A549 (cell line): ENCODE data around the gene CRYBA4. TPM values are rescaled to one million over a fixed set of nuclear protein-coding genes. Genes with fewer than 3 reads are reported as not detected.

Source experiments
- ATAC-seq, 2 experiments: fragments of 200-7000 bp in 1 of 2; fragments of >200 bp in 1 of 2; cut with Nextera tagmentation in 1 of 2; cut with Tn5 transposase in 1 of 2; 3 replicates each; pipeline versions ENCODE4 v1.8.0 to v1.9.1; 2018 to 2020; ENCODE audit warnings: mild to moderate bottlenecking in 1 of 2, moderate library complexity in 1 of 2
- CTCF ChIA-PET: fragments of 300-600 bp; sonication (Branson Sonifier 250); formaldehyde crosslinking; extraction: SDS; loops from one replicate; lab custom pipeline; 2021; ENCODE audit warnings: antibody characterized with exemption, inconsistent platforms; lab: Yijun Ruan, JAX
- POLR2A ChIA-PET: fragments of 350-600 bp; formaldehyde crosslinking; extraction: SDS; loops from one replicate; lab custom pipeline; 2021; ENCODE audit warnings: antibody characterized with exemption, inconsistent platforms; lab: Yijun Ruan, JAX
- DNase-seq, 2 experiments: peaks; one replicate each; pipeline versions ENCODE4 v3.0.0 to v3.0.0-alpha.2; 2011 to 2016; ENCODE audit warnings: low read depth in 1 of 2, low spot score in 1 of 2
- FAIRE-seq: peaks from 2 replicates; lab custom pipeline; 2011; peaks lifted over from hg19 to GRCh38; lab: Jason Lieb, UNC
- H3K27ac ChIP-seq, 2 experiments: fragments of >200 bp; sonication (Bioruptor Twin); formaldehyde crosslinking; 3 replicates each; pipeline ENCODE4 v1.5.1; 2016 to 2017
- H3K4me1 ChIP-seq: fragments of >200 bp; sonication (Bioruptor Twin); formaldehyde crosslinking; 3 replicates; pipeline ENCODE4 v1.6.1; 2016
- H3K4me2 ChIP-seq: fragments of >200 bp; sonication (Bioruptor Twin); formaldehyde crosslinking; 3 replicates; pipeline ENCODE4 v1.6.1; 2016
- H3K4me3 ChIP-seq: fragments of >200 bp; sonication (Bioruptor Twin); formaldehyde crosslinking; 3 replicates; pipeline ENCODE4 v1.5.1; 2016
- H3K9me3 ChIP-seq: fragments of >200 bp; sonication (Bioruptor Twin); formaldehyde crosslinking; 3 replicates; pipeline ENCODE4 v1.6.1; 2016
- ATOH8 ChIP-seq: fragments of 250-450 bp; sonication (Bioruptor Pico); IDR thresholded peaks from 2 replicates; pipeline ENCODE4 v1.5.0; 2020; ENCODE audit warnings: low read depth, mild to moderate bottlenecking, moderate library complexity
- BHLHE40 ChIP-seq: IDR thresholded peaks from 2 replicates; pipeline ENCODE4 v1.6.1; 2012; ENCODE audit warnings: low read depth, low read length, inconsistent platforms
- ELK1 ChIP-seq: fragments of 150-350 bp; IDR thresholded peaks from 2 replicates; pipeline ENCODE4 v1.6.1; 2014; ENCODE audit warnings: low read depth, mild to moderate bottlenecking, low read length
- EP300 ChIP-seq, 2 experiments: fragments of >200 bp; sonication (Bioruptor Twin); formaldehyde crosslinking; IDR thresholded peaks; 2 replicates in 1 of 2; 3 replicates in 1 of 2; pipeline ENCODE4 v1.6.1; 2016 to 2017
- FOSB ChIP-seq: fragments of 250-450 bp; sonication (Bioruptor Pico); IDR thresholded peaks from 2 replicates; pipeline ENCODE4 v1.5.0; 2020; ENCODE audit warnings: mild to moderate bottlenecking, moderate library complexity
- HDAC2 ChIP-seq: fragments of 200-600 bp; sonication (generic); IDR thresholded peaks from 2 replicates; pipeline ENCODE4 v1.6.1; 2016
- HES2 ChIP-seq: fragments of >200 bp; sonication (Bioruptor Twin); formaldehyde crosslinking; IDR thresholded peaks from 2 replicates; pipeline ENCODE4 v1.6.1; 2016
- HOXB5 ChIP-seq: fragments of 250-450 bp; sonication (Bioruptor Pico); IDR thresholded peaks from 2 replicates; pipeline ENCODE4 v1.5.0; 2020; ENCODE audit warnings: mild to moderate bottlenecking, moderate library complexity
- KDM5A ChIP-seq: fragments of 200-600 bp; sonication (generic); IDR thresholded peaks from 2 replicates; pipeline ENCODE4 v1.6.1; 2016; ENCODE audit warnings: antibody characterized with exemption, mild to moderate bottlenecking
- MAZ ChIP-seq: fragments of 150-350 bp; IDR thresholded peaks from 2 replicates; pipeline ENCODE4 v1.6.1; 2014; ENCODE audit warnings: antibody characterized with exemption, low read depth, low read length, borderline replicate concordance
- MYC ChIP-seq: IDR thresholded peaks from 2 replicates; pipeline ENCODE4 v1.6.1; 2012; ENCODE audit warnings: mild to moderate bottlenecking, inconsistent platforms, low read length, improper control_type of control experiment, borderline replicate concordance
- PHF8 ChIP-seq: fragments of 200-600 bp; sonication (generic); IDR thresholded peaks from 2 replicates; pipeline ENCODE4 v1.6.1; 2016; ENCODE audit warnings: low read depth, mild to moderate bottlenecking, antibody characterized with exemption, moderate library complexity, borderline replicate concordance
- RAD21 ChIP-seq, 2 experiments: fragments of >200 bp in 1 of 2; sonication (Bioruptor Twin) in 1 of 2; formaldehyde crosslinking in 1 of 2; IDR thresholded peaks in 1 of 2; conservative IDR thresholded peaks in 1 of 2; 2 replicates in 1 of 2; 3 replicates in 1 of 2; pipeline ENCODE4 v1.6.1; 2012 to 2018; ENCODE audit warnings: inconsistent platforms in 1 of 2
- RCOR1 ChIP-seq: fragments of 150-350 bp; IDR thresholded peaks from 2 replicates; pipeline ENCODE4 v1.6.1; 2014; ENCODE audit warnings: antibody characterized with exemption, low read length, low read depth
- REST ChIP-seq: fragments of 200-600 bp; sonication (generic); IDR thresholded peaks from 2 replicates; pipeline ENCODE4 v1.6.1; 2016; ENCODE audit warnings: antibody characterized with exemption, mild to moderate bottlenecking, moderate library complexity
- RFX5 ChIP-seq: fragments of 450-650 bp; IDR thresholded peaks from 2 replicates; pipeline ENCODE4 v1.7.1; 2014; ENCODE audit warnings: antibody characterized with exemption, mild to moderate bottlenecking, moderate library complexity
- TP53 ChIP-seq: fragments of 250-450 bp; sonication (Bioruptor Pico); IDR thresholded peaks from 2 replicates; pipeline ENCODE4 v1.5.0; 2021; ENCODE audit warnings: mild to moderate bottlenecking, moderate library complexity
- ZNF302 ChIP-seq: fragments of 250-450 bp; sonication (Bioruptor Pico); IDR thresholded peaks from 2 replicates; pipeline ENCODE4 v1.9.0; 2021; ENCODE audit warnings: inconsistent platforms, mild to moderate bottlenecking, moderate library complexity
- ZSCAN20 ChIP-seq: fragments of 250-450 bp; sonication (Bioruptor Pico); IDR thresholded peaks from 2 replicates; pipeline ENCODE4 v1.8.0; 2022; ENCODE audit warnings: mild to moderate bottlenecking, moderate library complexity
- WGBS: methylation state at CpG from one replicate; pipeline ENCODE4 v1.1.6; 2017; ENCODE audit errors: missing lambda C conversion rate; 5-methylcytosine and 5-hydroxymethylcytosine counted together
- polyA plus RNA-seq, 4 experiments: library from polyadenylated mRNA; depleted of rRNA in 3 of 4; stranded (reverse); fragments of >200 nt; fragmentation: RNase III in 1 of 4; extraction: RNeasy Plus Mini Kit Qiagen cat#74134 plus additional on column Dnase treatment in 1 of 4; gene quantifications; 2 replicates in 3 of 4; 3 replicates in 1 of 4; pipeline ENCODE4 v1.2.3, GENCODE V29; 2011 to 2017

CRYBA4 gene
- polyA plus RNA-seq, 2 of the 4 experiments (the other 2 are of a cell fraction), result not detected

GRCh38 chr22:26577081-26577480 lies 44.7 kb upstream of the CRYBA4 start:
- WGBS, result 87% methylated on average over 7 of the region's 7 CpGs
- TF ChIP-seq MYC (no peak), FOSB (no peak), RFX5 (no peak), ZNF302 (CRISPR knock-in tag) (no peak), HOXB5 (CRISPR knock-in tag) (no peak), EP300 (IDR thresholded peaks at IDR 0.05) (no peak), KDM5A (no peak), RAD21 (conservative IDR thresholded peaks at IDR 0.05 in 1 of 2, IDR thresholded peaks at IDR 0.05 in 1 of 2) (no peak), REST (no peak), PHF8 (no peak)
- Histone ChIP-seq H3K27ac (no peak overlapping the region), H3K4me1 (no peaks in the 10 kb centered on the region), H3K4me3 (no peak overlapping the region), H3K9me3 (no peaks in the 10 kb centered on the region), H3K4me2 (no peak overlapping the region)
- no peak for DNase-seq
- ChIA-PET CTCF (interaction anchor here (0.6 kb wide), 1 partner anchor 1057 kb away, joined by 3 read pairs; no protein-coding TSS in a partner anchor), POLR2A (no interaction called here)
- ATAC-seq, result no peak
- FAIRE-seq, result no peak

- Histone ChIP-seq H3K4me1 (no peaks in the 10 kb centered on the region), H3K9me3 (no peaks in the 10 kb centered on the region), H3K27ac (no peak overlapping the region), H3K4me3 (no peak overlapping the region), H3K4me2 (no peak overlapping the region)
- ATAC-seq, result no peak
- 80% methylated on average over 8 of the region's 10 CpGs for WGBS
- no peak for DNase-seq
- FAIRE-seq, result no peak
- TF ChIP-seq ELK1 (no peak), HDAC2 (no peak), RCOR1 (no peak), BHLHE40 (no peak), TP53 (CRISPR knock-in tag) (no peak), REST (no peak), HES2 (no peak), MAZ (no peak), ZSCAN20 (CRISPR knock-in tag) (no peak), ATOH8 (CRISPR knock-in tag) (no peak)
- POLR2A ChIA-PET, result no interaction called here
- CTCF ChIA-PET, result no interaction called here
Observed at GRCh38 chr22:26579331-26579886, 42.4 kb upstream of the CRYBA4 start.
